Inferior parietal cortex (tissue), 1 donor: ENCODE results near the gene CRACR2A.

ENCODE experiments used
- DNase-seq: peaks from one replicate; pipeline ENCODE4 v3.0.0-alpha.2; 2016; ENCODE audit errors: extremely low spot score

Gene CRACR2A

GRCh38 chr12:3725388-3726115 is 27.4 kb downstream of the CRACR2A start:
- DNase-seq = no peak

- no peak for DNase-seq
Observed at GRCh38 chr12:3723916-3724805, 28.7 kb downstream of the CRACR2A start.

GRCh38 chr12:3722368-3722767 is 30.5 kb downstream of the CRACR2A start:
- no peak for DNase-seq

- no peak for DNase-seq
Observed at GRCh38 chr12:3720772-3721171, 32.1 kb downstream of the CRACR2A start.

GRCh38 chr12:3718100-3718499 is 34.8 kb downstream of the CRACR2A start:
- DNase-seq = no peak

GRCh38 chr12:3717283-3717898 is 35.5 kb downstream of the CRACR2A start:
- no peak for DNase-seq

GRCh38 chr12:3715999-3716398 is 36.9 kb downstream of the CRACR2A start:
- DNase-seq = no peak

GRCh38 chr12:3713947-3714346 is 39.0 kb downstream of the CRACR2A start:
- no peak for DNase-seq

- no peak for DNase-seq
Observed at GRCh38 chr12:3713483-3713882, 39.4 kb downstream of the CRACR2A start.

GRCh38 chr12:3712209-3712992 is 40.5 kb downstream of the CRACR2A start:
- no peak for DNase-seq

GRCh38 chr12:3705354-3705675 is 47.6 kb downstream of the CRACR2A start:
- DNase-seq = no peak

- no peak for DNase-seq
Observed at GRCh38 chr12:3704512-3705353, 48.2 kb downstream of the CRACR2A start.

GRCh38 chr12:3700861-3701260 is 52.0 kb downstream of the CRACR2A start:
- DNase-seq = no peak

- DNase-seq = no peak
Observed at GRCh38 chr12:3698218-3698974, 54.5 kb downstream of the CRACR2A start.

- DNase-seq = no peak
Observed at GRCh38 chr12:3697311-3697870, 55.5 kb downstream of the CRACR2A start.

GRCh38 chr12:3694673-3695072 is 58.2 kb downstream of the CRACR2A start:
- no peak for DNase-seq

- no peak for DNase-seq
Observed at GRCh38 chr12:3692616-3693365, 60.1 kb downstream of the CRACR2A start.

GRCh38 chr12:3686463-3686862 is 66.4 kb downstream of the CRACR2A start:
- DNase-seq = no peak

- DNase-seq = no peak
Observed at GRCh38 chr12:3685830-3686229, 67.1 kb downstream of the CRACR2A start.
